GM18520 (cell line): ENCODE data around the gene ARRB1.
A peak's percentile ranks its signal among the peaks of the same experiment; 100 is the strongest.

Experiments
- ATAC-seq: cut with Tn5 transposase; IDR thresholded peaks from one replicate; pipeline ENCODE4 v1.9.1; 2021; ENCODE audit not compliant: unreplicated experiment

ARRB1 gene

GRCh38 chr11:75262961-75263852, 88.3 kb downstream of the ARRB1 start:
- no peak for ATAC-seq

DNA sequence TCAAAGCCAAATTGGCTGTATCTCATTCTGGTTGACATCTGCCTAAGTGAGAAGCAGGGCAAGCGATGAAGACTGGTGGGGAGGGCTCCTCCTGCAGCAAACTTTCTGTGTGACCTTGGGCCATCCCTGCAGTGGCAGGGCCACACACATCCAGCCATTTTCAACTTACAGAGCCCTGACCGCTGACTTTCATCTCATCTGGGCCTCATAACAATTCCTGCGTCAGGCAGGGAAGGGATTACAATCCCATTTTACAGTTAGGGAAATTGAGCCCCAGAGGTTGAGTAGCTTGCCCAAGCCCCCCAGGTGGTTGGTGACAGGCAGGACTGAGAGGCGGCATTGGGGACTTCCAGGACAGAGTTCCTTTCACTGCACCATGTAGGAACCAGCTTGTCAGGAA, 89.0 kb downstream of the ARRB1 start:
- no peak for ATAC-seq

DNA sequence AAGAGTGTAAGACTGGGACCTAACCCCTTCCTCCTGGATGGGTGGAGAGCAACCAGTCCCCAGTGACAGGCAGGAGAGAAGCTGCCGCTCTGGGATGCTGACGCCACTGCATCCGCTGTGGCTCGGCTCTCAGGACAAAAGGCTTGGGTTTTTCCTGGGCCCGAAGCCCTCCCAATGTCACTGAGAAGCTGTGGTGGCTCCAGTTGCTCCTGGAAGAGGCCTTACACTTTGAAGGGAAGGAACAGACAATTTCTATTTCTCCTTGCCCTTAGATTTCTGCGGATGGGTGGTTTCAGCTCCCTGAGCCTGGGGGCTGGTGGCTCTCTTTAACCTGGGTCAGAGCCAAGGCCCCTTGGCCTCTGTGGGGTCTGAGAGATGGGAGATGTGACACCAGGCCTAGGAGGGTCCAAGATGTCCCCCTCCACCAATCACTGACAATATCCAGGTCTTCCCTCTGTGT, 89.5 kb downstream of the ARRB1 start:
- no peak for ATAC-seq

DNA sequence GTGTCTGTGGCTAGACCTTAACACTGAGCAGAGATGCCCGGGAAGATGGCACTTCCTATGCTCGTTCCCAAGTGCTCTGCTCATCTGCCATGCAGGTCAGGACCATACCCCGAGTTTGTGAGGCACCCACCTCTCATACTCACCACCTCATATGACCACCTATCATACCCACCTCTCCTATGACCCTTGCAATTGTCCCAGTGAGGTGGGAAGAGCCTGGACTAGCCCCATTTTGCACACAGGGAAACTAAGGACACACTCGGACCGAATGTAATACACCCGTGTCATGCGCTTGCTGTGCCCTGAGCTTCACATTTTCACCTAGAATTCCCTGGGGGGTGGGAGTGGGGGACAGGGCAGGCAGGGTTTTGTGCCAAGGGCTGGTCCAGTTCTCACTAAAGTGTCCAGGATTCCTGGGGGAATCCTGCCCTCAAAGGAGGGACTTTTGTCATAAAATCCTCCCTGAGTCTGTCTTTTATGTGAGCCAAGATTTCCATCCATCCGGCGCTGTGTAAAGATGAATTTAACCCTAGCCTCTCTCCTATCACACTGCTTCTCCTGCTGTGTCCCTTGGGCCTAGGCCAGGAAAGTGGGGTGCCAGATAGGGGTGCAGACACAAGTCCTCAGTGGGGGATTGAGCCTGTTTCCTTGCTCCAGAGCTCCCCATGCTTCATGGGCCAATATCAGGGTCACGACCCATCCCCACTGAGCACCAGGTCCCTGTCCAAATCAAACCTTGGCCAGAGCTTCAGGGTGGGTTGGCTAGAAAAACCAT, 90.9 kb downstream of the ARRB1 start:
- no peak for ATAC-seq

DNA sequence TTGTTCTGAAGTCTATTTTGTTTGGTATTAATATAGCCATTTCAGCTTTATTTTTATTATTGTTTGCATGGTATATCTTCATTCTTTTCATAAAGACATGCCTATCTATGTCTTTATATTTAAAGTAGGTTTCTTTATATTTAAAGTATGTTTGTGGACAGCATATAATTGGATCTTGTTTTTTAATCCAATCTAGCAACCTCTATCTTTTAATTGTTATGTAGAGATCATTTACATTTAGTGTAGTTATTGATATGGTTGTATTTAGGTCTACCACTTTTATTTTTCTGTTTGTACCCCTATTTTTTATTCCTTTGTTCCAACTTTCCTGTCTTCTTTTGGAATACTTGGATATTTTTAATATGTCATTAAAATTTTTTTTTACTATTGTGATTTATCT, 97.1 kb downstream of the ARRB1 start:
- no peak for ATAC-seq

DNA sequence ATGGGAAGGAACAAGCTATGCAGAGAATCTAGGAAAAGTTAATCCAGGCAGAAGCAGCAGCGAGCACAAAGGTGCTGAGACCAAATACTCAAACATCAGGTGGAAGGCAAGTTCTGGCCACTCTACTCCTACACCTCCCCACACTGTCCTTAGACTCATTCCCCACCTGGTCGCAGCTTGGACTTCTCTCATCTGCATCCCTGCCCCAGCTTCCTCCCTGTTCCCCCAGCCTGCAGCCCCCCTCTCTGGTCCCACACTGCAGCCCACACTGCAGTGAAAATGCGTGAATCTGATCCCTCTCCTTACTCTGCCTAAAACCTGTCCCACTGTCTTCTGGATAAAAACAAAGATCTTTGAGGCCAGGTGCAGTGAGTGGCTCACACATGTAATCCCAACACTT, 101.8 kb downstream of the ARRB1 start:
- no peak for ATAC-seq

GRCh38 chr11:75248924-75249256, 102.6 kb downstream of the ARRB1 start:
- ATAC-seq, result no peak

DNA sequence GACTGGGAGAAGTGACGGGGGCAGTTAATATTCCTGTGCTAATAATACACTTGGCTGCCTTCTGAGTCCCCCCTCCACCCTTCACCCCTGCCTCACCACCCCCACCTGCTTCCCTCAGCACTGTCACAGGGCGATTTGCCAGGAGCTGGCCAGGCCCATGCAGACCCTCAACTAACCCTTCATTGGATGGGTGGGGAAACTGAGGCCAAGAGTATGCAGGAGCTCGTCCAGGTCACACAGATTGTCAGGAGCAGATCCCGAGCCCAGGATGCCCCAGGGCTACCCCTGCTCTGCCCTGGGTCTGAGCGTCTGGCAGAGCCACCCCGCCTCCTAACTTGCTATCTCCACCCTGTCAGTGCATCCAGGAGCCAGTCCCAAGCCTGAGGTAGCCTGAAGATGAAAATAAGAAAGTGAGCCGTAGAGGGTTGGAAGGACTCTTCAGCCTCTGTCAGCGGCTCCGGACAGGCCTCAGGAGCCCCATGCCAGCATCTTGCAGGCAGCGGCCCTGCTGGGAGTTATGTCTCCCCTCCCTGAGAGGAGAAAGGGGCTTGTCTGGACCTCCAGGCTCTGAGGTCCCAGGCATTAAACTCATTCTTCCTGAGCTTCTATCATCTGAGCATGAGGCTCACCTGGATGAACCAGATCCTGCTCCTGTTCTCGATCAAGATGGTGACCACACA, 104.7 kb downstream of the ARRB1 start:
- ATAC-seq, result no peak

DNA sequence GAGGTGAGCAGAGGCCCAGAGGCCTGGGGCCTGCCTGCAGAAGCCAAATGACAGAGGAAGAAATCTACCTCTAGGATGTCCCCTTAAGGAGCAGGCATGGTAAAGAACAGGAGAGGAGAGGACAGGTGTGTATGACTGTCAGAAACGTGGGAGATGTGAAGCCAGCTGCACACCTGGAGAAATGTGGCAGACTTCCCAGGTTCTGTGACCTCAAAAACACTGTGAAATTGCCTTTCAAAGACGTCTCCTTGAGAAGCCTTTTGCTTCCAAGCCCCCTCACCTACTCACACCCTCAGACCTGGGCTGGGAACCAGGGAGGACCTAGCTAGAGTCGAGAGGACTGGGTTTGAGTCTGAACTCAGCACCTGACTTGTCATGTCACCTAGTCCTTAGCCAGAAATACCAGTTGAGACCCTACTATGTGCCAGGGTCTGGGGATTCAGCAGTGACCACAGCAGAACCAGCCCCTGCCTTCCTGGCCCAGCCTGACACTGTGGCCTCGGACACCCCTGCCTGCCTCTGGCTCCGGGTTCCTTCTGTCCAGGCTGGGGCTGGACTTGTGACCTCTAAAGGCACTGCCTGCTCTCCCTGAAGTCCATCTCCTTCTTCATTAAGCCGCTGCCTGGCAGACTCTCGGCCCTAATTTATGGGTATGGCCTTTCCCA, 105.3 kb downstream of the ARRB1 start:
- ATAC-seq, result no peak

DNA sequence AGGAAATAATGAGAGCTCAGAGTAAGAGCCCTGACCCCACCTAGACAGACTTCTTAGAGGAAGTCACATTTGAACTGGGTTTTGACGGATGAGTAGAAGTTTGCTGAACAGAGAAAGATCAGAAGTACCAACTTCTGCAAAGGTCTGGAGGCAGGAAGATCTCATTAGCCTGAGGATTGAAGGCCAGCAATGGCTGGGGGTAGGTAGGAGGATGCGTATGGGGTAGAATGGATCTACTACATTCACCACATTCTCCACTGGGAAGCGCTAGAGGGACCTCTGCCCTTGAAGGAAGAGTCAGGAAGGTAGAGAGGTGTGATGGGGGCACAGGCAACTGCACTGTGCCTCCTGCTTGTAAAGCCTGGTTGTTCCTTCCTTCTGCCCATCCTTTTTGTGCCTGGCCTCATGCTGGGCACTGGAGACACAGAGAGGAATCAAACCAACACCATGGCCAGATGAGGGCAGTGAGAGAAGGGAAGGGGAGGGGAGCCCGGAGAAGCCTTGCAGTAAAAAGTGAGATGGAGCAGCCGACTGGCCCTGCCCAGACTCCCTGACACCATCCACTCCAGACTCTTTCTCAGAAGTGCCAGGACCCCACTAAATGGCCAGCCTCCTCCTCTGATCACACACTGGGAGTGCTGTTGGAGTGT, 106.0 kb downstream of the ARRB1 start:
- no peak for ATAC-seq

- ATAC-seq, result no peak
These were observed 107.2 kb downstream of the ARRB1 start for GRCh38 chr11:75244052-75244814.

GRCh38 chr11:75242722-75243600, 108.5 kb downstream of the ARRB1 start:
- no peak for ATAC-seq

GRCh38 chr11:75241906-75242644, 109.4 kb downstream of the ARRB1 start:
- no peak for ATAC-seq

DNA sequence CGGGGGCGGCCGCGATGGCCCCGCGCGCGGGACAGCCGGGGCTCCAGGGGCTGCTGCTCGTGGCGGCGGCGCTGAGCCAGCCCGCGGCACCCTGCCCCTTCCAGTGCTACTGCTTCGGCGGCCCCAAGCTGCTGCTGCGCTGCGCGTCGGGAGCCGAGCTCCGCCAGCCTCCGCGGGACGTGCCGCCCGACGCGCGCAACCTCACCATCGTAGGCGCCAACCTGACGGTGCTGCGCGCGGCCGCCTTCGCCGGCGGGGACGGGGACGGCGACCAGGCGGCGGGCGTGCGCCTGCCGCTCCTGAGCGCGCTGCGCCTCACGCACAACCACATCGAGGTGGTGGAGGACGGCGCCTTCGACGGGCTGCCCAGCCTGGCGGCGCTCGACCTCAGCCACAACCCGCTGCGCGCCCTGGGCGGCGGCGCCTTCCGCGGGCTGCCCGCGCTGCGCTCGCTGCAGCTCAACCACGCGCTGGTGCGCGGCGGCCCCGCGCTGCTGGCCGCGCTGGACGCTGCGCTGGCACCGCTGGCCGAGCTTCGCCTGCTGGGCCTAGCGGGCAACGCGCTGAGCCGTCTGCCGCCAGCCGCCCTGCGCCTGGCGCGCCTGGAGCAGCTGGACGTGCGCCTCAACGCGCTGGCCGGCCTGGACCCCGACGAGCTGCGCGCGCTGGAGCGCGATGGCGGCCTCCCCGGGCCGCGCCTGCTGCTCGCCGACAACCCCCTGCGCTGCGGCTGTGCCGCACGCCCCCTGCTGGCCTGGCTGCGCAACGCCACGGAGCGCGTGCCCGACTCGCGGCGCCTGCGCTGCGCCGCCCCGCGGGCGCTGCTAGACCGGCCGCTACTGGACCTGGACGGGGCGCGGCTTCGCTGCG, 110.2 kb downstream of the ARRB1 start:
- ATAC-seq, result peak; percentile 80

GRCh38 chr11:75240311-75241035, 111.0 kb downstream of the ARRB1 start, which contains the start of gene TPBGL:
TSS of gene TPBGL (plus strand) at chr11:75240774. CDS start at chr11:75241050, 276 bp downstream.
- no peak for ATAC-seq

DNA sequence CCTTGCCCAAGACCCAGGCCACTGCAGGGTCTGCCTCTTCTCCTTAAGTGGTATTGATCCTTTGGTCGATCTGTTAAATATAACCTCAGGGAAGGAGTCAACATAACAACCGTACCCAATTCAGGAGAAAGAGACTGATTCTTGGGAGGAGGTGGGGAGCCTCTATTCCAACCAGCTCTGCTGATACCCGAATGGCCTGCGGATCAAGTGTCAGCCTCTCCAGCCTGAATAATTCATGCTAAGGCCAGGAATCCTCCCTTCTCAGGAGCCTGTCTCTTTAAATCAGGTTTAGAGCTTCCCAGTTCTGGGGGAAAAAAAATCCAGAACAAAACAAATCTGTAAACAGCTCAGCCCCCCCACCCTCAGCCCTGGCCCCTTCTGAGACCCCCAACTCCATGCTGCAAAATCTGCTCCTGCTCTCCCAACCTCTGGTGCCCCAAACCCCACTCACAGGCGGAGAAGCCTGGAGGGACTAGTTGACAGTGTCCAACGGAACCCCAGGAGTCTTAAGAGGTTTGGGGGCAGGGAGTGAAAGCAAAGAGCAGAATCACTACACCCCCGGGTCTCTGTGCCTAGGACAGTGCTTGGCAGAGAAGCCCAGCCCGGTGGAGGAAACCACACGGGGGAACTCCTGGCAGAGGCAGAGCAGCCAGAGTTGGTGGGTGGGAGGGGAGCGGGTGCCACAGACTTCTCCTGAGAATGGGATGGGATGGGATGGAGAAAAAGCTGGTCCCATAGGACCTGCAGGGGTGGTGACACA, 111.8 kb downstream of the ARRB1 start:
- ATAC-seq, result no peak
